ENCODE measurements around the gene PPFIA3.

The PPFIA3 gene

DNA sequence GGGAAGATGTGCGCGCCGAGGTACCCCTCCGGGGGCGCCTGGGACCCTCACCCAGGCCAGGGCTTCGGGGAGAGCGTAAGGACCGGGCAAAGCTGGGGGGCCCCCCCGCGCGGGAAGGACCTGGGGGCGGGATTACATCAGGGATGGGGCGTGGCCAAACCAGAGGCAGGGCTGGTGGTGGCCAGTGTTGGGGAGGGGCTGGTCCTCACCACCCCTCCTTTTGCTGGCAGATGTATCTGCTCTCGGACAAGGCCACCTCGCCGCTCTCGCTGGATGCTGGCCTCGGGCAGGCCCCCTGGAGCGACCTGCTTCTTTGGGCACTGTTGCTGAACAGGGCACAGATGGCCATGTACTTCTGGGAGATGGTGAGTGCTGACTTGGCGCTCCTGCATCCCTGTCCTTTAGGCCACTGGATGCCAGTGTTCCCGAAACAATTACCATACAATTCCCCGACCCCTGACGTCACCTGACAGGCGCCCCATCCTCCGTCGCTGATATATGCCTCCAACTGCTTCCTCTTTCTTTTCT, 63.6 kb downstream of the PPFIA3 start:
- TF ChIP-seq CTCF (conservative IDR thresholded peaks at IDR 0.05; ENCODE audit: low read depth, low read length), result no peak
- Histone ChIP-seq H4K20me1 (ENCODE audit: insufficient read depth) (no peaks in the 10 kb centered on the region), H3K36me3 (ENCODE audit: insufficient read depth) (no peaks in the 10 kb centered on the region), H3K9ac (no peak overlapping the region), H2AFZ (ENCODE audit: low read depth) (no peak overlapping the region), H3K79me2 (ENCODE audit: insufficient read depth, low read depth) (no peaks in the 10 kb centered on the region), H3K4me3 (IDR thresholded peaks at IDR 0.05; ENCODE audit: insufficient read depth, low read depth, low read length) (no peak overlapping the region), H3K4me2 (no peak overlapping the region), H3K4me1 (ENCODE audit: low read depth, poor library complexity, severe bottlenecking) (no peaks in the 10 kb centered on the region), H3K27ac (no peak overlapping the region), H3K27me3 (ENCODE audit: insufficient read depth, low read depth) (peaks cover 62% of the 10 kb centered on the region)

DNA sequence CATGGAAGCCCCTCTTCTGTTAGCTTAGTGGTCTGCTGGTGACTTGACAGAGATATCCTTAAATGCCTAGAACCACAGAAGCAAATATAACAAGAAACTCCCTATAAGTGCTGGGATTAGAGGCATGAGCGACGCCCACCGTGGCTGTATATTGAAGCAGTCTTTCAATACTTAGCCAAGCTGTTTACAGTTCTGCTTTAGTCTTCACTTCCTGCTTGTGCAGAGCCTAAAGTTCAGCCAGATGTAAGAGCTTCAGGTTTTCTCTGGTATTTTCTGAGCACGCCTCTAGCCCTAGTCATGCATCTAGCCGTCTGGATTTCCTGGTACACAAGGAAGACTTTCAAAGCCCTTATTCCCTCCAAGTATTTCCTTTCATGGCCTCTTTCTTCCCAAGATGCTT, 66.8 kb downstream of the PPFIA3 start:
- Histone ChIP-seq H3K27ac (no peak overlapping the region), H3K4me3 (IDR thresholded peaks at IDR 0.05; ENCODE audit: insufficient read depth, low read depth, low read length) (no peak overlapping the region), H3K27me3 (ENCODE audit: insufficient read depth, low read depth) (peaks cover 74% of the 10 kb centered on the region), H3K4me2 (no peak overlapping the region), H3K4me1 (ENCODE audit: low read depth, poor library complexity, severe bottlenecking) (no peaks in the 10 kb centered on the region), H3K79me2 (ENCODE audit: insufficient read depth, low read depth) (no peaks in the 10 kb centered on the region), H3K36me3 (ENCODE audit: insufficient read depth) (no peaks in the 10 kb centered on the region), H2AFZ (ENCODE audit: low read depth) (no peak overlapping the region), H3K9ac (no peak overlapping the region), H4K20me1 (ENCODE audit: insufficient read depth) (no peaks in the 10 kb centered on the region)
- no peak for TF ChIP-seq CTCF (conservative IDR thresholded peaks at IDR 0.05; ENCODE audit: low read depth, low read length)

DNA sequence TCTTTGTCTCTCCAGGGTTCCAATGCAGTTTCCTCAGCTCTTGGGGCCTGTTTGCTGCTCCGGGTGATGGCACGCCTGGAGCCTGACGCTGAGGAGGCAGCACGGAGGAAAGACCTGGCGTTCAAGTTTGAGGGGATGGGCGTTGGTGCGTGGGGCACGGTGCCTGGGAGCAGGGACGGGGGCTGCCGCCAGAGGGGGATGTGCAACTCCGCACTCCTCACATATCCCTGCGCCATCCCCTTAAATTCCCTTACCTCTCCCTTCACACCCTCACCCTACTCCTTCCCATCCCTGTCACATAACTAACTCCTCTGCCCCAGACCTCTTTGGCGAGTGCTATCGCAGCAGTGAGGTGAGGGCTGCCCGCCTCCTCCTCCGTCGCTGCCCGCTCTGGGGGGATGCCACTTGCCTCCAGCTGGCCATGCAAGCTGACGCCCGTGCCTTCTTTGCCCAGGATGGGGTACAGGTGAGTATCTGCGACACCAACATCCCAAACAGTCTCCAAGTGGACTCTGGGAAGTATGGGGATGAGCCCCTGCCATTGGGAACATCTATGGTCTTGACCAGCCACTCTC, 69.4 kb downstream of the PPFIA3 start:
- Histone ChIP-seq H3K4me2 (no peak overlapping the region), H3K9ac (no peak overlapping the region), H3K79me2 (ENCODE audit: insufficient read depth, low read depth) (no peaks in the 10 kb centered on the region), H3K27ac (no peak overlapping the region), H3K4me3 (IDR thresholded peaks at IDR 0.05; ENCODE audit: insufficient read depth, low read depth, low read length) (no peak overlapping the region), H3K4me1 (ENCODE audit: low read depth, poor library complexity, severe bottlenecking) (no peaks in the 10 kb centered on the region), H4K20me1 (ENCODE audit: insufficient read depth) (no peaks in the 10 kb centered on the region), H3K27me3 (ENCODE audit: insufficient read depth, low read depth) (peaks cover 71% of the 10 kb centered on the region), H2AFZ (ENCODE audit: low read depth) (no peak overlapping the region), H3K36me3 (ENCODE audit: insufficient read depth) (no peaks in the 10 kb centered on the region)
- TF ChIP-seq CTCF (conservative IDR thresholded peaks at IDR 0.05; ENCODE audit: low read depth, low read length), result no peak

DNA sequence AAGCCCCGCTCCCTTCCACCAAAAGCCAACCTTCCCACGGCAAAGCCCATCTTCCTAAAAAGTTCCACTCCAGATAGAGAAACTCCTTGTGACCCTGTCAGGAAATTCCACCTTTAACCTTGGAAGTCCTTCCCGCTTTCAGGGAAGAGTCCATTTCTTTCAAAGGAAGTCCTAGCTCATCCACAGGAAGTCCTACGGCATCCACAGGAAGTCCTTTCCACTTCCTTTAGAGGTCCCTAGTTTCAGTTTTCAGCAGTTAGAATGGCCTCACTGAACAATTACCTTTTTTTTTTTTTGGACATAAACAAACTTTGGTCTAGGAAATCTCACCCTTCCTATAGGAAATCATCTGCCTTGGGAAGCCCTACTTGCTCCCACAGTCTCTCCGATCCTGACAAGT, 69.9 kb downstream of the PPFIA3 start:
- peaks cover 76% of the 10 kb centered on the region for H3K27me3 ChIP-seq (ENCODE audit: insufficient read depth, low read depth)
- H3K27ac ChIP-seq, result no peak overlapping the region
- no peak overlapping the region for H2AFZ ChIP-seq (ENCODE audit: low read depth)
- no peak for TF ChIP-seq CTCF (conservative IDR thresholded peaks at IDR 0.05; ENCODE audit: low read depth, low read length)
- no peaks in the 10 kb centered on the region for H3K4me1 ChIP-seq (ENCODE audit: low read depth, poor library complexity, severe bottlenecking)
- H3K36me3 ChIP-seq (ENCODE audit: insufficient read depth), result no peaks in the 10 kb centered on the region
- no peak overlapping the region for H3K4me3 ChIP-seq (IDR thresholded peaks at IDR 0.05; ENCODE audit: insufficient read depth, low read depth, low read length)
- no peaks in the 10 kb centered on the region for H4K20me1 ChIP-seq (ENCODE audit: insufficient read depth)
- no peak overlapping the region for H3K4me2 ChIP-seq
- H3K9ac ChIP-seq, result no peak overlapping the region
- H3K79me2 ChIP-seq (ENCODE audit: insufficient read depth, low read depth), result no peaks in the 10 kb centered on the region
